ENCODE measurements around the gene PRKD3.

The PRKD3 gene

GRCh38 chr2:37357069-37357468 lies 32.4 kb upstream of the PRKD3 start:
- Histone ChIP-seq H3K27me3 (ENCODE audit: control insufficient read depth, insufficient read depth, low read length) (no peaks in the 10 kb centered on the region), H3K4me3 (ENCODE audit: low read length) (no peak overlapping the region), H3K9me3 (ENCODE audit: control insufficient read depth, low read length) (no peaks in the 10 kb centered on the region), H3K4me1 (ENCODE audit: control insufficient read depth, insufficient read depth, low read length) (no peaks in the 10 kb centered on the region), H3K9ac (ENCODE audit: low read length) (no peak overlapping the region), H3K36me3 (ENCODE audit: control insufficient read depth, insufficient read depth, low read length) (no peaks in the 10 kb centered on the region)

GRCh38 chr2:37356299-37356698 lies 31.7 kb upstream of the PRKD3 start:
- Histone ChIP-seq H3K9ac (ENCODE audit: low read length) (no peak overlapping the region), H3K4me1 (ENCODE audit: control insufficient read depth, insufficient read depth, low read length) (no peaks in the 10 kb centered on the region), H3K9me3 (ENCODE audit: control insufficient read depth, low read length) (no peaks in the 10 kb centered on the region), H3K4me3 (ENCODE audit: low read length) (no peak overlapping the region), H3K27me3 (ENCODE audit: control insufficient read depth, insufficient read depth, low read length) (no peaks in the 10 kb centered on the region), H3K36me3 (ENCODE audit: control insufficient read depth, insufficient read depth, low read length) (no peaks in the 10 kb centered on the region)

DNA sequence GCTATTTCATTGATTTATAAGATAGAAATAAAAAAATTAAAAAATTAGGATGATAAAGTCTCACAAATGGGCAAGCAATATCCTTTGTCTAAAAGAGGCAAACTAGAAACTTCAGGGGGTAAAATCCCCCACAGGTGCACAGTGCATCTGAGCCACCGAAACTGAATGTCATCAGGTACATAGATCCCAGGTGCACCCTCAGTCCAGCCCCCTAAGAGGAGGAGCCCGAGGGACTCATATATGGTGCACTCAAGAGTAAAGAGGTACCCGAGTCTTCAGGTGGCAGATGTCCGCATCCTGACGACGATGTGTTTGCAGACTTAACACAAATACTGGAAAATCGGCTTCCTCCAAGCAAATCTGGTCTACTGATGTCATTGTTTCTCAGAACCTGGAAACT lies 31.1 kb upstream of the PRKD3 start:
- H3K27me3 ChIP-seq (ENCODE audit: control insufficient read depth, insufficient read depth, low read length): no peaks in the 10 kb centered on the region
- H3K36me3 ChIP-seq (ENCODE audit: control insufficient read depth, insufficient read depth, low read length): no peaks in the 10 kb centered on the region
- H3K9ac ChIP-seq (ENCODE audit: low read length): no peak overlapping the region
- no peak overlapping the region for H3K4me3 ChIP-seq (ENCODE audit: low read length)
- H3K9me3 ChIP-seq (ENCODE audit: control insufficient read depth, low read length): no peaks in the 10 kb centered on the region
- H3K4me1 ChIP-seq (ENCODE audit: control insufficient read depth, insufficient read depth, low read length): no peaks in the 10 kb centered on the region

GRCh38 chr2:37354531-37354930 lies 29.9 kb upstream of the PRKD3 start:
- H3K4me1 ChIP-seq (ENCODE audit: control insufficient read depth, insufficient read depth, low read length): peaks cover 9% of the 10 kb centered on the region
- H3K9me3 ChIP-seq (ENCODE audit: control insufficient read depth, low read length): no peaks in the 10 kb centered on the region
- no peaks in the 10 kb centered on the region for H3K36me3 ChIP-seq (ENCODE audit: control insufficient read depth, insufficient read depth, low read length)
- H3K4me3 ChIP-seq (ENCODE audit: low read length): no peak overlapping the region
- H3K9ac ChIP-seq (ENCODE audit: low read length): no peak overlapping the region
- H3K27me3 ChIP-seq (ENCODE audit: control insufficient read depth, insufficient read depth, low read length): no peaks in the 10 kb centered on the region

- no peak overlapping the region for H3K4me3 ChIP-seq (ENCODE audit: low read length)
- H3K4me1 ChIP-seq (ENCODE audit: control insufficient read depth, insufficient read depth, low read length): peaks cover 9% of the 10 kb centered on the region
- H3K9me3 ChIP-seq (ENCODE audit: control insufficient read depth, low read length): no peaks in the 10 kb centered on the region
- H3K36me3 ChIP-seq (ENCODE audit: control insufficient read depth, insufficient read depth, low read length): no peaks in the 10 kb centered on the region
- H3K9ac ChIP-seq (ENCODE audit: low read length): no peak overlapping the region
- H3K27me3 ChIP-seq (ENCODE audit: control insufficient read depth, insufficient read depth, low read length): peaks cover 3% of the 10 kb centered on the region
These were observed 25.4 kb upstream of the PRKD3 start for GRCh38 chr2:37350034-37350433.

- Histone ChIP-seq H3K4me3 (ENCODE audit: low read length) (no peak overlapping the region), H3K9me3 (ENCODE audit: control insufficient read depth, low read length) (no peaks in the 10 kb centered on the region), H3K4me1 (ENCODE audit: control insufficient read depth, insufficient read depth, low read length) (peaks cover 9% of the 10 kb centered on the region), H3K36me3 (ENCODE audit: control insufficient read depth, insufficient read depth, low read length) (no peaks in the 10 kb centered on the region), H3K27me3 (ENCODE audit: control insufficient read depth, insufficient read depth, low read length) (peaks cover 3% of the 10 kb centered on the region), H3K9ac (ENCODE audit: low read length) (no peak overlapping the region)
These were observed 24.7 kb upstream of the PRKD3 start for GRCh38 chr2:37349231-37349860.

GRCh38 chr2:37348155-37348554 lies 23.5 kb upstream of the PRKD3 start:
- no peak overlapping the region for H3K4me3 ChIP-seq (ENCODE audit: low read length)
- H3K9me3 ChIP-seq (ENCODE audit: control insufficient read depth, low read length): no peaks in the 10 kb centered on the region
- no peaks in the 10 kb centered on the region for H3K36me3 ChIP-seq (ENCODE audit: control insufficient read depth, insufficient read depth, low read length)
- H3K4me1 ChIP-seq (ENCODE audit: control insufficient read depth, insufficient read depth, low read length): peaks cover 14% of the 10 kb centered on the region
- no peak overlapping the region for H3K9ac ChIP-seq (ENCODE audit: low read length)
- H3K27me3 ChIP-seq (ENCODE audit: control insufficient read depth, insufficient read depth, low read length): peaks cover 3% of the 10 kb centered on the region

DNA sequence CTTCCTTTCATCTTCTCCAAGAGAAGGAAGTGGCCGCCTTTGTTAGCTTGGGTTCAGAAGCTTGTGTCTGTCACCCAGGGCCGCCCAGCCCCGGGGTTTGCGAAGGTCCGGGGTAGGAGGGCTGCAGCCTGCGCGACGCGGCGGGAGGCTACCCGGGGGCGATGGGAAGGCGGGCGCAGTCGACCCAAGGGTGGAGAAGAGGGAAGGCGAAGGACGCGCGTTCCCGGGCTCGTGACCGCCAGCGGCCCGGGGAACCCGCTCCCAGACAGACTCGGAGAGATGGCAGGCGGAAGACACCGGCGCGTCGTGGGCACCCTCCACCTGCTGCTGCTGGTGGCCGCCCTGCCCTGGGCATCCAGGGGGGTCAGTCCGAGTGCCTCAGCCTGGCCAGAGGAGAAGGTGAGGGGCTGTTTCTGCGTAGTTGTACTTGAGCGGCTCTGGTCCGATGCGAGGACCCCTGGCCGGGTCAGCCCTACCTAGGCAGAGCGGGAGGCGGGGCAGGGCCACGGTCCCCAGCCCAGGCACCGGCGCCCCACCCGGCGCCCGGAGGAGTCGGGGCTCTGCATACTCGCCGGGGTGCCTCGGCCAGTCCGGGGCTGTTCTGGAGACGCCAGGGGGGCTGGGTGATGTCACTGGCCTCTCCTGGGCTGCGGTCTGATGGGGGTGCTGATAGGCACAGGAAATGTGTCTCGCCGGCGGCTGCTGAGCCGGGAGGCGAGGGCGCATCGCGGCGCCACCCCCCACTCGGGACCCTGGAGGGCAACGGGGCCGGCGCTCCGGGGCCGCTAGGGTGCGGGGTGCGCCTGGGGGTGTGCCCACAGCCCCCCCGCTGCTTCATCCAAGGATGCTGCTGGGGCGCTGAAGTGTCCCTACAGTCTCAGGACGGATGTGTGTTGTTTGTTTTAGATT lies 20.1 kb upstream of the PRKD3 start, which contains the start of gene QPCT:
TSS of gene QPCT (plus strand) at position 178 of the 909 bp plus-strand sequence. CDS start at position 280, 102 bp downstream.
- no peaks in the 10 kb centered on the region for H3K9me3 ChIP-seq (ENCODE audit: control insufficient read depth, low read length)
- H3K4me3 ChIP-seq (ENCODE audit: low read length): no peak within 1 kb of the TSS
- no peaks in the 10 kb centered on the region for H3K36me3 ChIP-seq (ENCODE audit: control insufficient read depth, insufficient read depth, low read length)
- H3K27me3 ChIP-seq (ENCODE audit: control insufficient read depth, insufficient read depth, low read length): peaks cover 3% of the 10 kb centered on the region
- peaks cover 5% of the 10 kb centered on the region for H3K4me1 ChIP-seq (ENCODE audit: control insufficient read depth, insufficient read depth, low read length)
- H3K9ac ChIP-seq (ENCODE audit: low read length): peak within 1 kb of the TSS; percentile 60

- H3K9me3 ChIP-seq (ENCODE audit: control insufficient read depth, low read length): no peaks in the 10 kb centered on the region
- H3K4me3 ChIP-seq (ENCODE audit: low read length): no peak overlapping the region
- peak overlapping the region; percentile 60 for H3K9ac ChIP-seq (ENCODE audit: low read length)
- H3K27me3 ChIP-seq (ENCODE audit: control insufficient read depth, insufficient read depth, low read length): peaks cover 3% of the 10 kb centered on the region
- H3K4me1 ChIP-seq (ENCODE audit: control insufficient read depth, insufficient read depth, low read length): peaks cover 5% of the 10 kb centered on the region
- H3K36me3 ChIP-seq (ENCODE audit: control insufficient read depth, insufficient read depth, low read length): no peaks in the 10 kb centered on the region
These were observed 19.2 kb upstream of the PRKD3 start for GRCh38 chr2:37343537-37344434.

DNA sequence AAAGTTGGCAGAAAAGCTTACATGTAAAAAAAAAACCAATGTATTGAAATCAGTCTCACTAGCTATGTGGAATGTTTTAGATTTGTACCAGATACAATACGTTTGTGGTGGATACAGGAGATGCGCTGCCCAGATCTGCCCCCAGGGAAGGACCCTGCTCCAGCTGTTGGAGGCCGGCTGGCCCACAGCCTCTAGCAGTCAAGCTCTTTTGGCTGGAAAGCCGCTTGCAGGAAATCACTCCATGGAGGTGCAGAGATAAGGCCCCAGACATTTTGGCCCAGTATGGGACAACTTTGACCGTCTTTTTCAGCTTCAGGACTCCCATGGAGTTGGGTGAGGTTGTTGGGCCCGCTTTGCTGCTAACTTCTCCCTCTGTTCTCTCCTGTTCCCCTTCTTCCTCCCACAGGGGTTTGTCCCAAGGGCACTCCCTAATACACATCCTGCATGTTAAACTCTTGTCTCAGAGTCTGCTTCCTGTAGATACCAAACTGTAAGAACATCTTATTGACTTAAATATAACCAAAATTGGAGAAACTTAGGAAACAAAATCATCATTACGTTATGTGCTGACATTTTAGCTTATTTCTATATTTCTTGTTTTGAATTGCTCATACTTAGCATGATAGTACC lies 18.1 kb upstream of the PRKD3 start:
- Histone ChIP-seq H3K4me3 (ENCODE audit: low read length) (no peak overlapping the region), H3K4me1 (ENCODE audit: control insufficient read depth, insufficient read depth, low read length) (peaks cover 5% of the 10 kb centered on the region), H3K9ac (ENCODE audit: low read length) (no peak overlapping the region), H3K36me3 (ENCODE audit: control insufficient read depth, insufficient read depth, low read length) (no peaks in the 10 kb centered on the region), H3K9me3 (ENCODE audit: control insufficient read depth, low read length) (no peaks in the 10 kb centered on the region), H3K27me3 (ENCODE audit: control insufficient read depth, insufficient read depth, low read length) (peaks cover 3% of the 10 kb centered on the region)

GRCh38 chr2:37340637-37341036 lies 16.0 kb upstream of the PRKD3 start:
- Histone ChIP-seq H3K9ac (ENCODE audit: low read length) (no peak overlapping the region), H3K27me3 (ENCODE audit: control insufficient read depth, insufficient read depth, low read length) (peaks cover 3% of the 10 kb centered on the region), H3K4me1 (ENCODE audit: control insufficient read depth, insufficient read depth, low read length) (peaks cover 5% of the 10 kb centered on the region), H3K36me3 (ENCODE audit: control insufficient read depth, insufficient read depth, low read length) (no peaks in the 10 kb centered on the region), H3K4me3 (ENCODE audit: low read length) (no peak overlapping the region), H3K9me3 (ENCODE audit: control insufficient read depth, low read length) (no peaks in the 10 kb centered on the region)
